CD4-positive, alpha-beta T cell (primary cell): ENCODE results near the gene AUTS2. TPM values are rescaled to one million over a fixed set of nuclear protein-coding genes. Genes with fewer than 3 reads are reported as not detected.

Source experiments
- ATAC-seq: fragments of 200-7000 bp; cut with Tn5 transposase; one replicate; pipeline ENCODE4 v1.10.0; 2022; ENCODE audit warnings: mild to moderate bottlenecking; ENCODE audit not compliant: poor library complexity
- CTCF ChIA-PET: fragments of 350-600 bp; sonication (Branson Sonifier 250); formaldehyde crosslinking; loops from one replicate; lab custom pipeline; 2021; ENCODE audit warnings: antibody characterized with exemption, inconsistent platforms; lab: Charles Lee
- POLR2A ChIA-PET: fragments of 350-600 bp; sonication (Branson Sonifier 250); formaldehyde crosslinking; loops from one replicate; lab custom pipeline; 2021; ENCODE audit warnings: antibody characterized with exemption, inconsistent platforms; lab: Charles Lee
- DNase-seq, 14 experiments: peaks; one replicate each; pipeline ENCODE4 v3.0.0-alpha.2; 2013 to 2020; ENCODE audit warnings: mixed read lengths in 2 of 14
- H3K27ac ChIP-seq, 2 donors: one replicate each; pipeline versions ENCODE4 v1.5.1 to v1.7.0; 2013; ENCODE audit warnings: low read length in 2 of 2, low read depth in 1 of 2, mild to moderate bottlenecking in 1 of 2
- H3K27me3 ChIP-seq, 2 experiments: 1 replicate in 1 of 2; 2 replicates in 1 of 2; pipeline versions ENCODE4 v1.6.1 to v1.7.0; 2013; ENCODE audit warnings: low read length in 2 of 2, control low read depth in 1 of 2, mild to moderate bottlenecking in 1 of 2, moderate library complexity in 1 of 2; ENCODE audit not compliant: insufficient read depth in 2 of 2, control insufficient read depth in 1 of 2
- H3K36me3 ChIP-seq: one replicate; pipeline ENCODE4 v1.6.1; 2013; ENCODE audit warnings: low read length, control low read depth; ENCODE audit not compliant: insufficient read depth
- H3K4me1 ChIP-seq: one replicate; pipeline ENCODE4 v1.6.1; 2013; ENCODE audit warnings: low read length, control low read depth; ENCODE audit not compliant: insufficient read depth
- H3K4me3 ChIP-seq: one replicate; pipeline ENCODE4 v1.5.1; 2013; ENCODE audit warnings: mild to moderate bottlenecking, low read length, moderate library complexity
- H3K9me3 ChIP-seq, 2 experiments: 1 replicate in 1 of 2; 2 replicates in 1 of 2; pipeline versions ENCODE4 v1.6.1 to v1.7.0; 2013; ENCODE audit warnings: low read length in 2 of 2, mild to moderate bottlenecking in 2 of 2, control low read depth in 1 of 2, moderate library complexity in 1 of 2; ENCODE audit not compliant: control insufficient read depth in 1 of 2, insufficient read depth in 1 of 2
- H3K27ac Mint-ChIP-seq: one replicate; pipeline ENCODE4 v1.8.0; 2020; ENCODE audit warnings: mixed read lengths
- H3K27me3 Mint-ChIP-seq: one replicate; pipeline ENCODE4 v1.8.0; 2021; ENCODE audit warnings: mixed read lengths
- H3K36me3 Mint-ChIP-seq: one replicate; pipeline ENCODE4 v1.8.0; 2021; ENCODE audit warnings: low read depth, mixed read lengths
- H3K4me1 Mint-ChIP-seq: one replicate; pipeline ENCODE4 v1.8.0; 2021; ENCODE audit warnings: low read depth, mixed read lengths
- H3K4me3 Mint-ChIP-seq: one replicate; pipeline ENCODE4 v1.8.0; 2020; ENCODE audit warnings: mild to moderate bottlenecking, mixed read lengths
- H3K9me3 Mint-ChIP-seq: one replicate; pipeline ENCODE4 v1.8.0; 2020; ENCODE audit warnings: mixed read lengths
- intact Hi-C, 2 experiments: fragments of 100-400 bp; cut with DNase I in 1 of 2; cut with micrococcal nuclease in 1 of 2; formaldehyde crosslinking; loops; one replicate each; pipeline versions ENCODE4 v1.15.1 to v1.9.0; 2023 to 2025; cut with DNase I, micrococcal nuclease
- total RNA-seq, 174 experiments: library from RNA in 2 of 174; stranded (reverse) in 2 of 174; gene quantifications; one replicate each; pipeline ENCODE4 v1.2.3 and lab custom pipeline; 2021 to 2026
- TF ChIP-seq, protein P1 (sequence below): fragments of 200-600 bp; IDR thresholded peaks from one replicate; pipeline ENCODE4 v1.8.0; 2022; ENCODE audit warnings: antibody characterized with exemption, mild to moderate bottlenecking

The AUTS2 gene
- total RNA-seq, 2 experiments from 2014 or later, result 43.6 to 47.6 TPM

DNA sequence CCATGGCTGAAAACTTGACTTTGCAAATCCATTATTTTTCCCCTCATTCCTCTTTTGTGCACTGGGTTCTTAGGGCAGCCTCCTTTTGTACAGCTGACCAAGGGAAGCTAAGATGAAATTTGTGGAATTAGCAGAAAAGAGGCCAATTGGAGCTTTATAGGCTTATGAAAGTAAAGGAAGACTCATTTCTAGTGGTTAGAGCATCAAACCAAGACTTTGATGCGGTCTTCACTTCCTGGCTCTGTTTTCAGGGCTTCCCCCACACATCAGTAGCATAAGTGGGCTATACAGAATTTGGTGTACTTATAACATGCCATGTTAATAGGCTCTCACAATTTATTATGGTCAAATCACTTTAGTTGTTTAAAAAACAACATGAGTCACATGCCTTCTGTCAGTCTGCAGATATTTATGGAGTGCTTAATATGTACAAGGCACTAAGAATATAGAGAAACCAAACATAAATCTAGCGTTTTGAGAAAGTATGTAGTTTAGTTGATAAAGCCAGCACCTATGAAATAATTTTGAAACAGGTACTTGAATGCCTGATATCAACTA lies 5.7 kb downstream of the AUTS2 start:
- CTCF ChIA-PET, result no interaction called here
- Mint-ChIP-seq H3K27ac (no peak overlapping the region), H3K4me3 (no peak overlapping the region), H3K36me3 (no peaks in the 10 kb centered on the region), H3K27me3 (peaks cover 11% of the 10 kb centered on the region), H3K4me1 (peaks cover 5% of the 10 kb centered on the region), H3K9me3 (no peaks in the 10 kb centered on the region)
- peak; percentile 76 for ATAC-seq
- Histone ChIP-seq H3K4me3 (no peak overlapping the region), H3K4me1 (peaks cover 17% of the 10 kb centered on the region), H3K36me3 (no peaks in the 10 kb centered on the region), H3K27me3 (peaks cover 22 to 50% of the 10 kb centered on the region in 2 experiments), H3K27ac (no peak overlapping the region), H3K9me3 (peaks cover 0 to 5% of the 10 kb centered on the region in 2 experiments)
- DNase-seq, result peak in 4 of 14 experiments; percentile 8 to 65 (median 62)
- POLR2A ChIA-PET, result no interaction called here
- intact Hi-C loops, result no loop called here
- TF ChIP-seq, protein P1, sequence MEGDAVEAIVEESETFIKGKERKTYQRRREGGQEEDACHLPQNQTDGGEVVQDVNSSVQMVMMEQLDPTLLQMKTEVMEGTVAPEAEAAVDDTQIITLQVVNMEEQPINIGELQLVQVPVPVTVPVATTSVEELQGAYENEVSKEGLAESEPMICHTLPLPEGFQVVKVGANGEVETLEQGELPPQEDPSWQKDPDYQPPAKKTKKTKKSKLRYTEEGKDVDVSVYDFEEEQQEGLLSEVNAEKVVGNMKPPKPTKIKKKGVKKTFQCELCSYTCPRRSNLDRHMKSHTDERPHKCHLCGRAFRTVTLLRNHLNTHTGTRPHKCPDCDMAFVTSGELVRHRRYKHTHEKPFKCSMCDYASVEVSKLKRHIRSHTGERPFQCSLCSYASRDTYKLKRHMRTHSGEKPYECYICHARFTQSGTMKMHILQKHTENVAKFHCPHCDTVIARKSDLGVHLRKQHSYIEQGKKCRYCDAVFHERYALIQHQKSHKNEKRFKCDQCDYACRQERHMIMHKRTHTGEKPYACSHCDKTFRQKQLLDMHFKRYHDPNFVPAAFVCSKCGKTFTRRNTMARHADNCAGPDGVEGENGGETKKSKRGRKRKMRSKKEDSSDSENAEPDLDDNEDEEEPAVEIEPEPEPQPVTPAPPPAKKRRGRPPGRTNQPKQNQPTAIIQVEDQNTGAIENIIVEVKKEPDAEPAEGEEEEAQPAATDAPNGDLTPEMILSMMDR, result no peak

DNA sequence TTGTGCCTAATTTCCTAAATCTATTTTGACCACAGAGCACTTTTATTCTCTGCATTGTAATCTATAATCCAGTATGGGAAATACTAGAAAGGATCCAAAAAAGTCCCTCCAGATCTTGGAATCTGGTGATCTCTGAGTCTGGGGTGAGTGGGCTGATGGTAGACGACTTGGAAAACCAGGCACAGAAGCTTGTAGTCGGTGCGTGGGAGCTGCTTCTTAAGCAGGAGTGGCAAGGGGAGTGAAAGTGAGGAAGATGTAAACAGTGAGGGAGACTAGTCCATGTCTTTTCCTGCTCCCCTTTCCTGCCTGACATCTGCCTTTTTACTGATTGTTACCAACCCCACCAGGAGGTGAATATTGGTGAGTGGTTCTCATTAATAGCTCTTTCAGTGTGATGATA lies 6.8 kb downstream of the AUTS2 start:
- no peak for DNase-seq
- Histone ChIP-seq H3K9me3 (peaks cover 0 to 1% of the 10 kb centered on the region in 2 experiments), H3K27me3 (peaks cover 15 to 48% of the 10 kb centered on the region in 2 experiments), H3K4me1 (peaks cover 7% of the 10 kb centered on the region), H3K36me3 (no peaks in the 10 kb centered on the region), H3K27ac (no peak overlapping the region), H3K4me3 (no peak overlapping the region)
- H3K9me3 Mint-ChIP-seq, result no peaks in the 10 kb centered on the region
- ChIA-PET POLR2A (no interaction called here), CTCF (no interaction called here)
- intact Hi-C loops, result no loop called here
- TF ChIP-seq, protein P1, result no peak
- no peak overlapping the region for H3K4me3 Mint-ChIP-seq
- ATAC-seq, result no peak
- H3K27ac Mint-ChIP-seq, result no peak overlapping the region
- peaks cover 8% of the 10 kb centered on the region for H3K27me3 Mint-ChIP-seq
- peaks cover 3% of the 10 kb centered on the region for H3K4me1 Mint-ChIP-seq
- no peaks in the 10 kb centered on the region for H3K36me3 Mint-ChIP-seq

DNA sequence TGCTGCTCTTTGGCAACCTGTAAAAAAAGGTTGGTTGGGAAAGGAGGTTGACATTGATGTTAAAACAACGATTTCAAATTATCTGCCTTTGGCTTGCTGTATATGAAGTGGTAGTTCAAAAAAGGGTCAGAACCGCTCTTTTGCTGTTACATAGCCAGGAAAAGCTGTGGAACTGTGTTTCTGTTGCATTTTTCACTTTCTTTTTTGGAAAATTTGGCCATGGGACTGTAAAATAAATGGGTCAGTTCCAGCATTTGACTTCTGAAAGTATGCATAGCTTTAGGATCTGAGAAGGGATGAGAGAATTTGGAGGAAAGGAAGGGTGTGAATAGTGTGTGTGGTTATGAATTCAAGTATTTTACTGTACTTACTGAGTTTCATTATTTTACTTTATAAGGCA lies 7.3 kb downstream of the AUTS2 start:
- Histone ChIP-seq H3K36me3 (no peaks in the 10 kb centered on the region), H3K4me1 (peaks cover 4% of the 10 kb centered on the region), H3K4me3 (no peak overlapping the region), H3K27ac (no peak overlapping the region), H3K27me3 (peaks cover 12 to 43% of the 10 kb centered on the region in 2 experiments), H3K9me3 (no peaks in the 10 kb centered on the region)
- Mint-ChIP-seq H3K36me3 (no peaks in the 10 kb centered on the region), H3K4me3 (no peak overlapping the region), H3K4me1 (no peaks in the 10 kb centered on the region), H3K9me3 (no peaks in the 10 kb centered on the region), H3K27me3 (peaks cover 8% of the 10 kb centered on the region), H3K27ac (no peak overlapping the region)
- TF ChIP-seq, protein P1, result no peak
- no peak for DNase-seq
- no peak for ATAC-seq
- ChIA-PET POLR2A (no interaction called here), CTCF (no interaction called here)
- intact Hi-C loops, result no loop called here
